ENCODE results near the gene PRPS1L1.

- TF ChIP-seq POLR2A (IDR thresholded peaks at IDR 0.05) (no peak), CTCF (IDR thresholded peaks at IDR 0.05) (no peak)
Observed at GRCh38 chr7:18046601-18047000, 19.0 kb upstream of the PRPS1L1 start.
